OCI-LY7 (cell line): ENCODE data around the gene MYCBPAP. TPM values are rescaled to one million over a fixed set of nuclear protein-coding genes. Genes with fewer than 3 reads are reported as not detected.

Source experiments
- BruUV-seq: library from RNA; stranded (reverse); fragments of 400-500 nt; replicated peaks from 2 replicates; lab custom pipeline; 2021; lab: Mats Ljungman, UMichigan
- CTCF ChIA-PET: fragments of 300-600 bp; sonication (Branson Sonifier 250); formaldehyde crosslinking; loops from one replicate; lab custom pipeline; 2022; ENCODE audit warnings: antibody characterized with exemption; ENCODE audit not compliant: unreplicated experiment; lab: Charles Lee
- POLR2A ChIA-PET: fragments of 300-600 bp; sonication (Branson Sonifier 250); formaldehyde crosslinking; loops from one replicate; lab custom pipeline; 2022; ENCODE audit warnings: antibody characterized with exemption; lab: Charles Lee
- DNase-seq: peaks from one replicate; pipeline ENCODE4 v3.0.0-alpha.2; 2015; ENCODE audit warnings: low spot score
- H2AFZ ChIP-seq: fragments of 200-600 bp; sonication (generic), shearing (Covaris generic); 2 replicates; pipeline ENCODE4 v1.6.1; 2014; ENCODE audit warnings: mild to moderate bottlenecking, antibody characterized with exemption, low read length, moderate library complexity
- H3K27ac ChIP-seq: fragments of 200-600 bp; sonication (generic); 2 replicates; pipeline ENCODE4 v1.5.1; 2014; ENCODE audit warnings: mixed run types, low read depth, mild to moderate bottlenecking, moderate library complexity, low read length, inconsistent platforms; ENCODE audit not compliant: poor library complexity, severe bottlenecking
- H3K36me3 ChIP-seq: fragments of 200-600 bp; sonication (generic); 2 replicates; pipeline ENCODE4 v1.6.1; 2014; ENCODE audit warnings: mild to moderate bottlenecking, antibody characterized with exemption, low read length, moderate library complexity, mixed read lengths; ENCODE audit not compliant: insufficient read depth
- H3K4me1 ChIP-seq: fragments of 200-600 bp; sonication (generic); 2 replicates; pipeline ENCODE4 v1.5.1; 2014; ENCODE audit warnings: mild to moderate bottlenecking, low read length; ENCODE audit not compliant: insufficient read depth, poor library complexity, severe bottlenecking
- H3K4me2 ChIP-seq: fragments of 200-600 bp; sonication (generic); 2 replicates; pipeline ENCODE4 v1.6.1; 2014; ENCODE audit warnings: mild to moderate bottlenecking, low read length
- H3K4me3 ChIP-seq: fragments of 200-600 bp; sonication (generic); 2 replicates; pipeline ENCODE4 v1.5.1; 2014; ENCODE audit warnings: mild to moderate bottlenecking, low read depth, low read length; ENCODE audit not compliant: poor library complexity, severe bottlenecking
- H3K79me2 ChIP-seq: fragments of 200-600 bp; sonication (generic); 2 replicates; pipeline ENCODE4 v1.6.1; 2016; ENCODE audit warnings: low read depth, mild to moderate bottlenecking, low read length, moderate library complexity, mixed read lengths; ENCODE audit not compliant: insufficient read depth
- H3K9me2 ChIP-seq: fragments of 200-600 bp; sonication (generic); 2 replicates; pipeline ENCODE4 v1.6.1; 2016; ENCODE audit warnings: mild to moderate bottlenecking, low read length, mixed read lengths; ENCODE audit not compliant: insufficient read depth
- H3K9me3 ChIP-seq: fragments of 200-600 bp; sonication (generic); 2 replicates; pipeline ENCODE4 v1.6.1; 2014; ENCODE audit warnings: mild to moderate bottlenecking, mixed run types, low read length, mixed read lengths
- H4K20me1 ChIP-seq: fragments of 200-600 bp; sonication (generic); 2 replicates; pipeline ENCODE4 v1.6.1; 2014; ENCODE audit warnings: mild to moderate bottlenecking, antibody characterized with exemption, low read length, moderate library complexity, mixed read lengths; ENCODE audit not compliant: insufficient read depth
- CTCF ChIP-seq: fragments of 200-600 bp; sonication (generic); conservative IDR thresholded peaks from 2 replicates; pipeline ENCODE4 v1.5.1; 2014; ENCODE audit warnings: mild to moderate bottlenecking, antibody characterized with exemption, low read length, moderate library complexity, mixed read lengths
- EZH2phosphoT487 ChIP-seq: fragments of 200-600 bp; sonication (generic); IDR thresholded peaks from 2 replicates; pipeline ENCODE4 v1.6.1; 2018; ENCODE audit warnings: low read depth, borderline replicate concordance, mild to moderate bottlenecking, mixed run types, antibody characterized with exemption, low read length, moderate library complexity, mixed read lengths
- intact Hi-C: fragments of 100-400 bp; cut with micrococcal nuclease; formaldehyde crosslinking; loops from one replicate; pipeline ENCODE4 v1.10.0; 2022; ENCODE audit not compliant: unreplicated experiment
- total RNA-seq, 2 experiments: library from RNA; depleted of rRNA in 1 of 2; stranded (reverse); fragments of >200 nt in 1 of 2; shearing (Covaris generic) in 1 of 2; gene quantifications; 2 replicates each; pipeline ENCODE4 v1.2.3, GENCODE V29; 2014 to 2022

The MYCBPAP gene
- total RNA-seq, 2 experiments from 2014 or later: 5.0 to 6.8 TPM

DNA sequence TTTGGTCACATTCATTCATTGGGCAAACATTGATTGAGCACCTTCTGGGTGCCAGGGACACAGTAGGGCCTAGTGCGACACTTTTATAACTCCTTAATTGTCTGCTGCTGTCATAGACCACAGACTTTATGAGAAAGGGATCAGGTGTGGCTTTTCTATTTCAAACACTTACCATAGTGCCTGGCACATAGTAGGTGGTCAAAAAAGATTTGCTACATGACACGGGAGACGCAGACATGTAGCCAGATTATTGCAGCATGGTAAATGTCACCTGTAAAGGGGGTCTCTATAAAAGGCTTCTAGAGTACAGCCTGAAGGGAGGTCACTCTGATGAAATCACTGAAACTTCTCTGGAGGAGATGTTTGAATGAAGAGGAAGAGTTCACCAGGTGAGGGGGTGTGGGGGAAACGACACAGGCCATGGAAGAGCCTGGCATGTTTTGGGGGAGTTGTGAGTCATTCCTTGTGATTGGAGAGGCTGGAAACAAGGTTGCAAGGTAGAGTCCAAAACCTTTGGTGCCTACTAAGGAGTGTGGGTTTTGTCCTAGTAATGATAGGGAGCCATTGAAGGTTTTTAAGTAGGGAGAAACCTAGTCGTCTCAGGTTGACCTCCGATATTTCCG lies 28.0 kb upstream of the MYCBPAP start:
- no peaks in the 10 kb centered on the region for H3K9me3 ChIP-seq
- BruUV-seq: no TSS peak
- no peak for DNase-seq
- H3K4me3 ChIP-seq: peak overlapping the region; percentile 93
- H3K4me1 ChIP-seq: peaks cover 16% of the 10 kb centered on the region
- peaks cover 3% of the 10 kb centered on the region; the same call in 1 of the 2 replicates for H3K79me2 ChIP-seq
- no peak for TF ChIP-seq EZH2phosphoT487
- no peak for TF ChIP-seq CTCF
- H3K36me3 ChIP-seq: peaks cover 32% of the 10 kb centered on the region
- intact Hi-C loops: loop anchor here (10.0 kb wide), 1 partner anchor 225 kb away; the partner anchor contains the start of gene ANKRD40
- H2AFZ ChIP-seq: no peak overlapping the region
- H3K9me2 ChIP-seq: no peaks in the 10 kb centered on the region
- H4K20me1 ChIP-seq: no peaks in the 10 kb centered on the region
- H3K27ac ChIP-seq: no peak overlapping the region
- CTCF ChIA-PET: no interaction called here
- POLR2A ChIA-PET: no interaction called here
- peak overlapping the region; percentile 100 for H3K4me2 ChIP-seq

DNA sequence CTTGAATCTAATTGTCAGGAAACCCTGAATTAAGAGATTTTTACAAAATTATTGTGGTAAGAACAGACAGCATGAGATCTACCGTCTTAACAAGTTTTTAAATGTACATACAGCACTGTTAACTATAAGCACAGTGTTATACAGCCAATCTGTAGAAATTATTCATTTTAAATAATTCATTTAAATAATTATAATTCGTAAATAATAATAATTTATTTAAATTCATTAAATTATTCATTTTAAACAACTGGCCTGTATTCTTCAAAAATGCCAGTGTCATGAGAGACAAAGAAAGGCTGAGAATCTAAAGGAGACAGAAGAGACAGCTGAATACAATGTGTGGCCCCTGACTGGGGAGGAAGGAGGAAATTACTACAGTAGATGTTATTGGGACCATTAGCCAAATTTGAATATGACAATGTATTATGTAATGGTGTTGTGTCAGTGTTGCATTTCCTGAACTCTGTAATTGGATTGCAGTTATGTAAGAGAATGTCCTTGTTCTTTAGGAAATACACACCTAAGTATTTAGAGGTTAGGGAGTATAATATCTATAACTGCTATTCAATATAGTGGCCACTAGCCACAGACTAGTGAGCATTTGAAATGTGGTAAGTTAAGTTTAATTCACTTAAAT lies 27.3 kb upstream of the MYCBPAP start:
- Histone ChIP-seq H3K4me3 (no peak overlapping the region), H3K9me2 (no peaks in the 10 kb centered on the region), H3K27ac (no peak overlapping the region), H2AFZ (no peak overlapping the region), H3K9me3 (no peaks in the 10 kb centered on the region), H4K20me1 (no peaks in the 10 kb centered on the region), H3K36me3 (peaks cover 39% of the 10 kb centered on the region), H3K4me2 (no peak overlapping the region), H3K4me1 (peaks cover 16% of the 10 kb centered on the region), H3K79me2 (peaks cover 3% of the 10 kb centered on the region; the same call in 1 of the 2 replicates)
- no peak for DNase-seq
- POLR2A ChIA-PET: no interaction called here
- TF ChIP-seq EZH2phosphoT487 (no peak), CTCF (peak; percentile 27; the same call in 1 of the 2 replicates)
- CTCF ChIA-PET: no interaction called here
- BruUV-seq: TSS peak; percentile 55
- intact Hi-C loops: loop anchor here (10.0 kb wide), 1 partner anchor 224 kb away; the partner anchor contains the start of gene ANKRD40
